Stimulated activated CD4-positive, alpha-beta T cell treated with anti-CD3 and anti-CD28 coated beads, Interleukin-4, amount 100 ng/mL, for 24 hours (primary cell): Measurements from ENCODE around the gene OR10A4.
"Not testable (repeated sequence)": the region's sequence is repeated elsewhere in the genome, so short reads cannot be mapped to it uniquely, and the experiment has no call there.

Experiments
- DNase-seq: peaks from one replicate; pipeline ENCODE4 v3.0.0-alpha.2; 2020

OR10A4 gene, protein sequence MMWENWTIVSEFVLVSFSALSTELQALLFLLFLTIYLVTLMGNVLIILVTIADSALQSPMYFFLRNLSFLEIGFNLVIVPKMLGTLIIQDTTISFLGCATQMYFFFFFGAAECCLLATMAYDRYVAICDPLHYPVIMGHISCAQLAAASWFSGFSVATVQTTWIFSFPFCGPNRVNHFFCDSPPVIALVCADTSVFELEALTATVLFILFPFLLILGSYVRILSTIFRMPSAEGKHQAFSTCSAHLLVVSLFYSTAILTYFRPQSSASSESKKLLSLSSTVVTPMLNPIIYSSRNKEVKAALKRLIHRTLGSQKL

DNA sequence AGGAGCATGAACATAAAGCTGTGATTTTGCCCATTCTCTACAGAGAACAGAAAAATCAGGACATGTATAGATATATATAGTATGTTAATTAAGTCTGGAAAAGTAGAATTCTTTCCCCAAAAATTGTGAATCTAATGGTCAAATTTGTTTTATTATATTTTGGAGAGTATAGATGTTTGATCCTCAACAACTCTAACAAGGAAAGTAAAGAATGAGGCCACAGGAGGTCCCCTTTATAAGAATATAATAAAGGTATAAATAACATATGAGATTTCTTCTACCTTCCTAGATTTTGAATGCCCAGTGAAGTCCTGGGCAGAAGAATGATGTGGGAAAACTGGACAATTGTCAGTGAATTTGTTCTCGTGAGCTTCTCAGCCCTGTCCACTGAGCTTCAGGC, at the start of gene OR10A4:
OR10A4 (plus strand) TSS at position 301 of the 400 bp plus-strand sequence; CDS start at position 324, 23 bp downstream.
- no peak for DNase-seq

DNA sequence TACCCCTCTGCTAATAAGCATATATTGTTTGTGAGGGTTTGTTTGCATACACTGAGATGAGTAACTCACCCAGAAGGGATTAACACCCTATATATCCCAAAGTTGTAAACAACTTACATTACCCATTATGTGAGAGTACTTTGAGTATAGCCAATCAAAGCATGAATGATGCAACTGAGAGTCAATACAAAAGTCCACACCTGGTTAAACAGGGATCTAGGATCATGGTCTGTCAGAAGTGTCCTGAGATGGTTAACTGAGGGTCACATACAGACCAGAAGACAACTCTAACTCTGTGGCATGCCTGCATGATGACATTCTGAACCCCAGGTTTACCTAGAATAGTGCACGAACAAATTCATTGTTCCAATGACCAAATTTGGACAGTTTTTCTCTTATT, 48.3 kb upstream of the OR10A4 start:
- no peak for DNase-seq

GRCh38 chr11:6833356-6833755, 43.1 kb upstream of the OR10A4 start:
- DNase-seq = no peak

DNA sequence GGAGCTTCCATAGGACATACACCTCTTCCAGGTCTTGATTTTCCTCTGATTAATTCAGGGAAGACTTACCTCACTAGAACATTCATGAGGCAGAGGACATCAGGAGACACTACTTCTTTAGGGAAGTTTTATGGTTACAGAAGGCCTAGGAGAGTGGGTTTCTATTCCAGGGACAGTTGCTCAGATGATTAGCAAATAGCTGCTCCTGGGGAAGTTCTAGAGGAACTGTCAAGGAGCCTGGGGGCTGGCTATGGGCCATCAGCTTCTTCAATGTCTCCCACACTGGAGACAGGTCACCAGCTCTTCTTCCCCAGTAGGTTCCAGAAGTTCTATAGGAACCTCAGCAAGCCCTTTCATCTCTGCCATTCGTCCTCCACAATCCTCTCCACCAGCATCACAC, 42.4 kb upstream of the OR10A4 start:
- DNase-seq = no peak

DNA sequence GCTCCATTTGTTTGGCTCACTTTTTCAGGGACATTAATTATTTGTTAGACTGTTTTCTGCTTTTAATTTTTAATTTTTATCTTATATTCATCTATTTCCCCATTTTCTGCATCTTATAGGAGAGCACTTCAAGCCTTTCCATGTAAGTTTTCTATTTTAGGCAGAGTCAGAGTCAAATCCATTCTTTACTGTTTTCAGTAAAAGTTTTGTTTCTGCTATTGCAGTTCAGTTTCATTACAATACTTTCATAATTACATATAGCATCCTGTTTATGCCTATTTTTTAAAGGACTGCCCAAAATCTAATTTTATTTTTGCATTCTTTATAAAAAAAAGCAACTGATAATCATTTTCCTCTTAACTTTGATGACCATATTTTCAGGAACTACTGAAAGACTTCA, 34.7 kb upstream of the OR10A4 start:
- no peak for DNase-seq

DNA sequence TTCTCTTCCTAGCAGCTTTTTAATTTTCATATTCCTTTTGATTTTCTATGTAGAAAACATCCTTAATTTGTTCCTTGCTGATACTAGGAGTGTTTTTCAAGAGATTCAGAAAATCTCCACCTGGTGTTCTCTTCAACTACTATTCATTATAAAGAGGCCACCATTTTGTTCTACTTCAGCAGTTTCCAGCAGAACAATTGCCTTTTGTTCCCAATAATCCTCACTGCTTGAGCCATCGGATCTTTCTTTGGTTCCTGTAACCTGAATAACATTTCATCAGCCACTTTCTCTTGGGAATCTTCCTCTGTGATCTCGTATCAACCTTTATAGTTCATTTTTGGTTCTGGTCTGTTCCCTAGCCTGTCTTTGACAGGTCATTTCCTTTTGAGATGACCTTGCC, 32.8 kb upstream of the OR10A4 start:
- DNase-seq = no peak

- DNase-seq = no peak
These were observed 32.1 kb upstream of the OR10A4 start for GRCh38 chr11:6844356-6844755.

DNA sequence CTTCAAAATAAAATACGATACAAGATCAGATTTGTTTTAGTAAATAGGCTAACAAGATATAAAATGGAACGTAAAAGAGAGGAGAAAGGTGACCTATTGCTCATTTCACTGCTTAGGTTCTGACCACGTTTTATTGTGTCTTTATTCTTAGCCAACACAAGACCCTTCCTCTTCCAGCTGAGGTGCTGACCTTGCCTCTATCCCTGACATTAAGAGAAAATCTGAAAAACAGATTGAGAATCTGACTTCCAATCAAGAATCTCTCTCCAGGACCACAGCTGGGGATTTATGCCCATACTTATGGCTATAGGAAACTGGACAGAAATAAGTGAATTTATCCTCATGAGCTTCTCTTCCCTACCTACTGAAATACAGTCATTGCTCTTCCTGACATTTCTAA, 31.0 kb upstream of the OR10A4 start, which contains the start of gene OR10A5:
OR10A5 (plus strand) TSS at position 301 of the 400 bp plus-strand sequence; CDS start at position 301, 0 bp downstream.
- DNase-seq = no peak

DNA sequence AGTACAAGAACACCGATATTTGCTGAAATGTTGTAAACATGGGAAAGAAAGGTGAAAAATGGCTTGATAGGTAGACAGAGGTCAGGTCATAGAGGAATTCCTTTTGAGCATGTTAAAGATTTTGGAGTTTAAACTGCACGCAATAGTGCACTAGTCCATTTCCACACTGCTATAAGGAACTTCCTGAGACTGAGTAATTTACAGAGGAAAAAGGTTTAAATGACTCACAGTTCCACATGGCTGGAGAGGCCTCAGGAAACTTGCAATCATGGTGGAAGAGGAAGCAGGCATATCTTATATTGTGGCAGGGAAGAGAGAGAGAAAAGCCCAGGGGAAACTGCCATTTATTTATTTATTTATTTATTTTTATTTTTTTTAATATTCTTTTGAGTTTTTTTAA, 25.9 kb upstream of the OR10A4 start:
- DNase-seq = no peak

- DNase-seq = not testable (repeated sequence)
These were observed 21.6 kb upstream of the OR10A4 start for GRCh38 chr11:6854801-6855200.

GRCh38 chr11:6855971-6856541, 20.4 kb upstream of the OR10A4 start:
- no peak for DNase-seq

DNA sequence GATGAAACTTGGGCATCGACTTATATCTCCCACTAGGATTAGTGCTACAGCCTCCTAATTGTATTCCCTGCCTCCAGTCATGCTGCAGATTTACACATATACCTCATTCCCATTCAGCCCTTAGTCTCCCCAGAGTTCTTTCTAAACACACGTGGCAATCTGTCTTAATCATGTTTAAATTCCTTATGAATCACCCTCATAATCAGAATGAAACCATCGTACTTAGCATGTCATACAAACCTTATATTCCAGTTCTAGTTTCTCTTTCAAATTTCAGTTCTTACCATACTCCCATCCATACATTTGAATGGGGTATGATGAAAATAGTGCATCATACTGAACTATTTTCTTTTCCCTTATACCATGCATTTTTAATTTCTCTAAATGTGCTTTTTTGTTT, 19.6 kb upstream of the OR10A4 start:
- DNase-seq = no peak

GRCh38 chr11:6862961-6863360, 13.5 kb upstream of the OR10A4 start, which contains the start of gene OR10A2:
Gene OR10A2 (plus strand): TSS chr11:6863057. CDS start chr11:6869755, 6,698 bp downstream.
- DNase-seq = no peak

DNA sequence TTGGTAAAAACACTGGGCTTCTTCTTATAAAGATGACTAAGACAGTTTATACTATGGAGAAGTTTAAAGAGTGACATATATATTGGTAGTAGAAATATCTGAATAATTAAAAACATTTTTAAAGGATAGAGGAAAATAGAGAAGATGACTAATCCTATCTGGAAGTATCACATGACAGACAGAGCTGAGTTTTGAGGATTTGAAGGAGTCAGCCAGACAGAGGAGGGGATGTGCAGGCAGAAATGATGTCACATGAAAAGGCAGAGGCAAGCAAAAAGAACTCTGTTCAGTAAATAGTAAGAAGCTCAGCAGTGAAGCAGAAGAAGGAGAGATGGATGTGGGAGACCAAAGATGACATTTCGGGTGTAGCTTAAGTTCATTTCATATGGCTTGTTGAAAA, 12.0 kb upstream of the OR10A4 start:
- no peak for DNase-seq

DNA sequence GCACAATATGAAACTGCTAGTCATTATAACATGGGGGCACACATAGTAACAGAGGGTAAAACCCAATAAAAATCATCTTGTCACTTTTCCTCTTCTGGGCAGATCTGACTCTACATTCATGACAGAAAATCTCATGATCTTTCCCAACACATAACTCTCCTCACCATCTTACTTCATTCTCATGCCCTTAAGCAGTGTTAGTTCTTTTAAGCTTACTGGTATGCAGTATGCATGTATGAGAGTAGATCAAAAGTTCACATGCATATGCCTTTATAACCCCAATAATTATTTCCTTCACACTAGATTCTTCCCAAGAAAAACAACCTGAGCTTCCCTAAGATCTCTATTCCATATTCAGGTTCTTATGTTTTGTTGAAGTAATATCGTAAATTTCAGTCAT, 5.1 kb upstream of the OR10A4 start:
- no peak for DNase-seq

DNA sequence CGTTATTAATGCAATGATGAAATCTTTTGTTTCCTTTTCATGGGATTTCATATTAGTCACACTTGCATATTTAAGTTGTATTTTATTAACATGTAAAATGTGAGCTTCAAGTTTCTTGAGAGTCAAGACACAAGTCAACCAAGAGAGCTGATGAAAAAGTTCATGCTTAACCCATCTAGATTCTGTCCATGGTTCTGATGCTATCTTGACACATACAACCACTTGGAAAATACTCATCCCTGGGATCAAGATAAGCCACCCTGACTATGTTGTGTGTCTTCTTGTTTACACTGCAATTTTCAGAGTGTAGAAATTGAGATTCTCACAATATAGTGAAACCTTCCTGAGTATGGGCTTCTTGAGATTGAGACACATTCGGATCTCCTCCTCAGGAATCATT, 664 bp upstream of the OR10A4 start:
- no peak for DNase-seq

DNA sequence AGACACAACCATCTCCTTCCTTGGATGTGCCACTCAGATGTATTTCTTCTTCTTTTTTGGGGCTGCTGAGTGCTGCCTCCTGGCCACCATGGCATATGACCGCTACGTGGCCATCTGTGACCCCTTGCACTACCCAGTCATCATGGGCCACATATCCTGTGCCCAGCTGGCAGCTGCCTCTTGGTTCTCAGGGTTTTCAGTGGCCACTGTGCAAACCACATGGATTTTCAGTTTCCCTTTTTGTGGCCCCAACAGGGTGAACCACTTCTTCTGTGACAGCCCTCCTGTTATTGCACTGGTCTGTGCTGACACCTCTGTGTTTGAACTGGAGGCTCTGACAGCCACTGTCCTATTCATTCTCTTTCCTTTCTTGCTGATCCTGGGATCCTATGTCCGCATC, 489 bp downstream of the OR10A4 start:
- no peak for DNase-seq

DNA sequence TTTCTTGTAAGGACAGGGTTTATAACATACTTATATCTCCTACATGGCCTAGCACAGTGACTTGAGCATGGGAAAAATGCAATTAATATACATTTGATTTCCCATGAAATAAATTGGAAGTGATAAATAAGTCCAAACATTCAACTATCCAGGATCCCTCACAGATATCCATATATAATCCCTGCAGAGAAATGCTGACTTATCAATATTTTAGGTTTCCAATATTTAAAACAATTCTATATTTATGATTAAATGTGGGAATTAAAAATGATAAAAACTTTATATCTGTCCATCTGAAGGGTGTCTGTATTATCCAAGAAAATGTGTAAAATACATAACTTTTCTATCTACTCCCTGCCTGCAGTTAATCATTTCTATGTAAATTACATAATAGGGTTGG, 6.3 kb downstream of the OR10A4 start:
- DNase-seq = no peak

DNA sequence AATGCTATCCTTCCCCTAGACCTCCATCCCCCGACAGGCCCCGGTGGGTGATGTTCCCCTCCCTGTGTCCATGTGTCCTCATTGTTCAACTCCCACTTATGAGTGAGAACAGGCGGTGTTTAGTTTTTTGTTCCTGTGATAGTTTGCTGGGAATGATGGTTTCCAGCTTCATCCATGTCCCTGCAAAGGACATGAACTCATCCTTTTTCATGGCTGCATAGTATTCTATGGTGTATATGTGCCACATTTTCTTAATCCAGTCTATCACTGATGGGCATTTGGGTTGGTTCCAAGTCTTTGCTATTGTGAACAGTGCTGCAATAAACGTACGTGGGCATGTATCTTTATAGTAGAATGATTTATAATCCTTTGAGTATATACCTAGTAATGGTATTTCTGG, 11.3 kb downstream of the OR10A4 start:
- DNase-seq = not testable (repeated sequence)

DNA sequence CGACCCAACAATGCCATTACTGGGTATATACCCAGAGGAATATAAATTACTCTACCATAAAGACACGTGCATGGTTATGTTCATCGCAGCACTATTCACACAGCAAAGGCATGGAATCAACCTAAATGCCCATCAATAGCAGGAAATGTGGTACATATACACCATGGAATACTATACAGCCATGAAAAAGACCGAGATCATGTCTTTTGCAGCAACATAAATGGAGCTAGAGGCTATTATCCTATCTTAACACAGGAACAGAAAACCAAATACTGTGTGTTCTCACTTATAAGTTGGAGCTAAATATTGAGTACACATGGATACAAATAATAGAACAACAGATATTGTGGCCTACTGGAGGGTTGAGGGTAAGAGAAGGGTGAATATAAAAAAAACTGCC, 12.4 kb downstream of the OR10A4 start:
- DNase-seq = no peak

DNA sequence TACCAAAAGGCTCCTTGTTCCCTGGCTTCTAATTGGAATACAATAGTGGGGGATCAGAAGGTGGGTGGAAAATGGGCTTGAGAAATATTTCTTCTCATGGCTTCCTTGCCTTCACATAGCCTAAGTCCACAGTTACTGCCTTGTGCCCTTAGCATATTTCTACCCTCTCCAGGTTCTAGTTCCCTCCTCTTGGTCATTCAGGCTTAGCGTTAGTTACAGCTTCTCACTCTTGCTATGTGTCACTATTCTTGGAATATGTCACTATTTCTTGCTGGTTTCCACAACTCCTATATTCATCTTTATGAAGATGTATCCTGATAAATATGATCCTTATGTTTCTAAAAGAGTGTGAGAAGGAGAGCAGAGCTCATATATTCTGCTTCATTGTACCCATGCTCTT, 13.4 kb downstream of the OR10A4 start:
- no peak for DNase-seq

- DNase-seq = no peak
These were observed 16.0 kb downstream of the OR10A4 start, which contains the start of gene OR2D2 for GRCh38 chr11:6892400-6892799. Gene OR2D2 (minus strand): TSS chr11:6892500. CDS start chr11:6892500, 0 bp downstream.

- no peak for DNase-seq
These were observed 17.7 kb downstream of the OR10A4 start for GRCh38 chr11:6894097-6894496.

- no peak for DNase-seq
These were observed 18.6 kb downstream of the OR10A4 start for GRCh38 chr11:6895010-6895409.

DNA sequence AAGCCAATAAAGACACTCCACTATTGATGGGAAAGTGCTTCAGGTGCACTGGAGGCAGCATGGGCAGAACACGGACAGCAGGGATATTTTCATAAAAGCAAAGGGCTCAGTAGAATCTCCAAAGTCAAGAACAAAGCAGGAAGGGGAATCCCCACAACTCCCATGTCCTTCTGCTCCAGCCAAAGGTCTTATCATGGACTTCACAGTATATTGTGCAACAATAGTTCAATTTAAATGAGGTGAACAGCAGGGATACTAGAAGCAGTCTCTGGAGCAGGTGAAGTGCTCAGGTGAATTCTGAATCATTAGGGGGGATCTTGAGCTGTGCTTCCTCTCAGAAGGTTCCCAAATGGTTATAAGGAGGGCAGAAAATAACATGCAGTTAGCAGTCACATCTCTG, 22.5 kb downstream of the OR10A4 start:
- no peak for DNase-seq
